Panc1 (cell line): ENCODE measurements around the gene FOXA3.

Source experiments
- POLR2AphosphoS5 ChIP-seq: IDR thresholded peaks from 2 replicates; pipeline ENCODE4 v1.6.1; 2012; ENCODE audit warnings: mild to moderate bottlenecking, low read depth, low read length, moderate library complexity
- TF ChIP-seq, protein P1 (sequence below): fragments of 450-650 bp; IDR thresholded peaks from 2 replicates; pipeline ENCODE4 v1.5.1; 2017; ENCODE audit warnings: mild to moderate bottlenecking

DNA sequence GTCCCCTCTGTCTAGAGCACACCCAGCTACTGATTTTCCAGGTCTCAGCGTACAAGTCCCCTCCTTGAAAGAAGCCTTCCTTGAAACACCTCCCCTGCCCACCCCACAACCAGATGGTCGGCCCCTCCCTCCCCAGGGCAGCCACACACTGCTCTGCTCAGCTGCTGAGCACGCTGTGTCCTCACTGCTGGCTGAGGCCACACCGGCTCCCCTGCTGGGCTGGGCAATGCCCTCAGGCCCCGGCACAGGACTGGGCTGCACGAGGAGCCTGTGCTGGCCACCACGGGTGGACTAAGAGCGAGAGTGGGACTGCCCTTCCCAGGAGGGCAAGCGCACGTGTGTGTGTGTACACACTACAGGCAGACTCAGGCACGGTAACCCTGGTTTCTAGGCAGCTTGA lies 37.2 kb upstream of the FOXA3 start:
- TF ChIP-seq, protein P1, sequence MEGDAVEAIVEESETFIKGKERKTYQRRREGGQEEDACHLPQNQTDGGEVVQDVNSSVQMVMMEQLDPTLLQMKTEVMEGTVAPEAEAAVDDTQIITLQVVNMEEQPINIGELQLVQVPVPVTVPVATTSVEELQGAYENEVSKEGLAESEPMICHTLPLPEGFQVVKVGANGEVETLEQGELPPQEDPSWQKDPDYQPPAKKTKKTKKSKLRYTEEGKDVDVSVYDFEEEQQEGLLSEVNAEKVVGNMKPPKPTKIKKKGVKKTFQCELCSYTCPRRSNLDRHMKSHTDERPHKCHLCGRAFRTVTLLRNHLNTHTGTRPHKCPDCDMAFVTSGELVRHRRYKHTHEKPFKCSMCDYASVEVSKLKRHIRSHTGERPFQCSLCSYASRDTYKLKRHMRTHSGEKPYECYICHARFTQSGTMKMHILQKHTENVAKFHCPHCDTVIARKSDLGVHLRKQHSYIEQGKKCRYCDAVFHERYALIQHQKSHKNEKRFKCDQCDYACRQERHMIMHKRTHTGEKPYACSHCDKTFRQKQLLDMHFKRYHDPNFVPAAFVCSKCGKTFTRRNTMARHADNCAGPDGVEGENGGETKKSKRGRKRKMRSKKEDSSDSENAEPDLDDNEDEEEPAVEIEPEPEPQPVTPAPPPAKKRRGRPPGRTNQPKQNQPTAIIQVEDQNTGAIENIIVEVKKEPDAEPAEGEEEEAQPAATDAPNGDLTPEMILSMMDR, result no peak
- TF ChIP-seq POLR2AphosphoS5, result no peak
